Measurements from ENCODE around the gene MUC21. TPM values are rescaled to one million over a fixed set of nuclear protein-coding genes. Genes with fewer than 3 reads are reported as not detected.
"Not testable (repeated sequence)": the region's sequence is repeated elsewhere in the genome, so short reads cannot be mapped to it uniquely, and the experiment has no call there.

MUC21 gene
- total RNA-seq, 1 experiment from 2014 or later, result not detected

DNA sequence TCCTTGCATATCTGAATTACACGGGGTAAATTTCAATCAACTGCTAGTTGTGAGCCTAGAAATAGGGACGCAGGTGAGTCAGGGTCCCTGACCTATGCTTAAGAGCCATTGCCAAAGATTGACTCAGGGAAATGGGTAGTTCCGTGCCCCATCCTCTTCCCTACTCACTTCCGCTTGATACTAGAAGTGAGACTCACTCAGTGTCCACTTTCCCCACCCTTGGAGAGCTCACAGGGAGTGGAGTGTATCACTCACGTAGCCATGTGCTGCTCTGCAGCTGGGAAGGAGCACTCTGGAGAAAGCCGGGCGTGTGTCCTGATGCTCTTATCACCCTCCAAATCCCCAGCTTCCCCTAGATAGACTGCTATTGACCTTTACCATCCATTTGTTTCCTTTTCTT lies 26.2 kb downstream of the MUC21 start:
- H3K27me3 ChIP-seq (ENCODE audit: control insufficient read depth, insufficient read depth, low read length), result no peaks in the 10 kb centered on the region
- no peaks in the 10 kb centered on the region for H3K36me3 ChIP-seq (replicated peaks; ENCODE audit: control insufficient read depth, insufficient read depth, low read length)
- DNase-seq, result no peak
- no peak overlapping the region for H3K4me3 ChIP-seq (ENCODE audit: insufficient read depth, low read depth, low read length)

DNA sequence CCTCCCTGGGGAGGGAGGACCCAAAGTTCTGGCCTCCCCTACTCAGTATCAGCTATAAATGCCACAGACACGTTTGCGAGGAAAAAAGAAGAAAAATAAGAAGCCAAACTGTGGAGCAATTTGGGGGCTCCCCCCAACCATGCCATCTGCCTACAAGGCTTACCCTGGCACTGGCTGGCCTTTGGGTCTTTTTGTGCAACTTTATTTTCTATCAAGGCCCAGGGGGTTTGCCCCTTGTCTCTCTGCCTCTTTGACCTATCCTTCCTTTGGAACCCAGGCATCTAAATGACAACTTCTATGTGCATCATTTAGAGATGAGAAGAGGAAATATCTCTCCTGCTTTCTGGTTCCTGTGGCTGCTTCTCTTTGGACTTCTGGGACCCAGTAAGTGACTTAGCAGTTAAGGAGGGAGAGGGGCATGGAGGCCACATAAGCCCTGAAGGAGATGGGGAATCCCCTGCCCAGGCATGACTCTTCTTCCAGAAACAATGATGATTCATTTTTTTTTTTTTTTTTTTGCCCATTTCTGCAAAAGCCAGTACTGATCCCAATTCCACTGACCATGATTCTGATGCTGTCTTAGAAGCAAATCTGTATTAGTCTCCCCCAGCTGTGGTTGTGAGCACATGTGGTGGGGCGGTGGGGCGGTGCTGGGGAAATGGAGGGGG lies 27.0 kb downstream of the MUC21 start, which contains the start of gene MUC22:
MUC22 (plus strand) TSS at position 82 of the 668 bp plus-strand sequence; CDS start at position 315, 233 bp downstream.
- Histone ChIP-seq H3K4me3 (ENCODE audit: insufficient read depth, low read depth, low read length) (no peak within 1 kb of the TSS), H3K27me3 (ENCODE audit: control insufficient read depth, insufficient read depth, low read length) (no peaks in the 10 kb centered on the region), H3K36me3 (replicated peaks; ENCODE audit: control insufficient read depth, insufficient read depth, low read length) (no peaks in the 10 kb centered on the region)
- DNase-seq, result no peak

DNA sequence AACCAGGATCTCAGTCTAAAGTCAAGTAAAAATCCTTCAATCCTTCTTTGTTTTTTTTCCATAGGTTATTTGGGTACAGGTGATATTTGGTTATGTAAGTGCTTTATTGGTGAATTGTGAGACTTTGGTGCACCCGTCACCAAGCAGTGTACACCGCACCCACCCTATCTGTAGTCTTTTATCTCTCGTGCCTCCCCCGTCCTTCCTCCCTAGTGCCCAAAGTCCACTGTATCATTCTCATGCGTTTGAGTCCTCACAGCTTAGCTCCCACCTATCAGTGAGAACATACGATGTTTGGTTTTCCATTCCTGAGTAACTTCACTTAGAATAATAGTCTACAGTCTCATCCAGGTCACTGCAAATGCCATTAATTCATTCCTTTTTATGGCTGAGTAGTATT lies 27.6 kb downstream of the MUC21 start:
- Histone ChIP-seq H3K36me3 (replicated peaks; ENCODE audit: control insufficient read depth, insufficient read depth, low read length) (no peaks in the 10 kb centered on the region), H3K4me3 (ENCODE audit: insufficient read depth, low read depth, low read length) (no peak overlapping the region), H3K27me3 (ENCODE audit: control insufficient read depth, insufficient read depth, low read length) (no peaks in the 10 kb centered on the region)
- no peak for DNase-seq

DNA sequence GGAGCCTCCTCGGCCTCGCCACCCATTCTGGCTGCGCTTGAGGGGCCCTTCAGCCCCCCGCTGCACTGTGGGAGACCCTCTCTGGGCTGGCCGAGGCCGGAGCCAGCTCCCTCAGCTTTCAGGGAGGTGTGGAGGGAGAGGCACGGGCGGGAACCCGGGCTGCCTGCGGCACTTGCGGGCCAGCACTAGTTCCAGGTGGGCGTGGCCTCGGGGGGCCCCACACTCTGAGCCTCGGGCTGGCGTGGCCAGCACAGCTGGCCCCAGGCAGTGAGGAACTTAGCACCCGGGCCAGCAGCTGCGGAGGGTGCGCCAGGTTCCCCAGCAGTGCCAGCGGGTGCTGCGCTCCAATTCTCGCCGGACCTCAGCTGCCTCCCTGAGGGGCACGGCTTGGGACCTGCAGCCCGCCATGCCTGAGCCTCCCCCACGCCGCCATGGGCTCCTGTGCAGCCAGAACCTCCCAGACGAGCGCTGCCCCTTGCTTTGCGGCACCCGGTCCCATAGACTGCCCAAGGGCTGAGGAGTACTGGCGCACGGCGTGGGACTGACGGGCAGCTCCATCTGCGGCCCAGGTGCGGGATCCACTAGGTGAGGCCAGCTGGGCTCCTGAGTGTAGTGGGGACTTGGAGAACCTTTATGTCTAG lies 33.3 kb downstream of the MUC21 start:
- Histone ChIP-seq H3K36me3 (replicated peaks; ENCODE audit: control insufficient read depth, insufficient read depth, low read length) (no peaks in the 10 kb centered on the region), H3K4me3 (ENCODE audit: insufficient read depth, low read depth, low read length) (no peak overlapping the region), H3K27me3 (ENCODE audit: control insufficient read depth, insufficient read depth, low read length) (no peaks in the 10 kb centered on the region)
- no peak for DNase-seq

DNA sequence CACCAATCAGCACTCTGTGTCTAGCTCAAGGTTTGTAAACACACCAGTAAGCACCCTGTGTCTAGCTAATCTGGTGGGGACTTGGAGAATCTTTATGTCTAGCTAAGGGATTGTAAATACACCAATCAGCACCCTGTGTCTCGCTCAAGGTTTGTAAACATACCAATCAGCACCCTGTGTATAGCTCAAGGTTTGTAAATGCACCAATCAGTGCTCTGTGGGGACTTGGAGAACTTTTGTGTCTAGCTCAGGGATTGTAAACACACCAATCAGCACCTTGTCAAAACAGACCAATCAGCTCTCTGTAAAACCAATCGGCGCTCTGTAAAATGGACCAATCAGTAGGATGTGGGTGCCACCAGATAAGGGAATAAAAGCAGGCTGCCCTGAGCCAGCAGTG lies 33.9 kb downstream of the MUC21 start:
- not testable (repeated sequence) for DNase-seq; H3K4me3 ChIP-seq (ENCODE audit: insufficient read depth, low read depth, low read length); H3K36me3 ChIP-seq (replicated peaks; ENCODE audit: control insufficient read depth, insufficient read depth, low read length); H3K27me3 ChIP-seq (ENCODE audit: control insufficient read depth, insufficient read depth, low read length)

DNA sequence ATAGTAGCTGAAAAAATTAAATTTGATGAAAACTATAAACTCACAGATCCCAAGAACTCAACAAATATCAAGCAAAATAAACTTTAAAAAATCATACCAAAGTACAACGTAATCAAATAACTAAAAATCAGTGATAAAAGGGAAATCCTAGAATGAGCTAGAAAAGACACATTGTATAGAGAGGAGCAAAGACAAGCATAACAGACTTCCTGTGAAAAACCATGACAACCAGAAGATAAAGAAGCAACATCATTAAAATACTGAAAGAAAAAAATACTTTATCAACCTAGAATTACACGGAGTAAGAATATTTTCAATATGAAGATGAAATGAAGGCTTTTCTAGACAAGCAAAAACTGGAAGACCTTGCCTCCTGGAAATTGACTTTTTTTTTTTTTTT lies 36.5 kb downstream of the MUC21 start:
- DNase-seq, result no peak
- Histone ChIP-seq H3K4me3 (ENCODE audit: insufficient read depth, low read depth, low read length) (no peak overlapping the region), H3K36me3 (replicated peaks; ENCODE audit: control insufficient read depth, insufficient read depth, low read length) (no peaks in the 10 kb centered on the region), H3K27me3 (ENCODE audit: control insufficient read depth, insufficient read depth, low read length) (no peaks in the 10 kb centered on the region)

DNA sequence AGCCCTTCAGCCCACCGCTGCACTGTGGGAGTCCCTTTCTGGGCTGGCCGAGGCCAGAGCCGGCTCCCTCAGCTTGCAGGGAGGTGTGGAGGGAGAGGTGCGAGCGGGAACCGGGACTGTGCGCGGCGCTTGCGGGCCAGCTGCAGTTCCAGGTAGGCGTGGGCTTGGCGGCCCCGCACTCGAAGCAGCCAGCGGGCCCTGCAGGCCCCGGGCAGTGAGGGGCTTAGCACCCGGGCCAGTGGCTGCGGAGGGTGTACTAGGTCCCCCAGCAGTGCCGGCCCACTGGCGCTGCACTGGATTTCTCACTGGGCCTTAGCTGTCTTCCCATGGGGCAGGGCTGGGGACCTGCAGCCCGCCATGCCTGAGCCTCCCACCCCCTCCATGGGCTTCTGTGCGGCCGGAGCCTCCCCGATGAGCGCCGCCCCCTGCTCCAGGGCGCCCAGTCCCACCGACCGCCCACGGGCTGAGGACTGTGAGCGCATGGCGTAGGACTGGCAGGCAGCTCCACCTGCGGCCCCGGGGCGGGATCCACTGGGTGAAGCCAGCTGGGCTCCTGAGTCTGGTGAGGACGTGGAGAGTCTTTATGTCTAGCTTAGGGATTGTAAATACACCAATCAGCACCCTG lies 37.2 kb downstream of the MUC21 start:
- DNase-seq; H3K4me3 ChIP-seq (ENCODE audit: insufficient read depth, low read depth, low read length); H3K36me3 ChIP-seq (replicated peaks; ENCODE audit: control insufficient read depth, insufficient read depth, low read length); H3K27me3 ChIP-seq (ENCODE audit: control insufficient read depth, insufficient read depth, low read length): not testable (repeated sequence)

DNA sequence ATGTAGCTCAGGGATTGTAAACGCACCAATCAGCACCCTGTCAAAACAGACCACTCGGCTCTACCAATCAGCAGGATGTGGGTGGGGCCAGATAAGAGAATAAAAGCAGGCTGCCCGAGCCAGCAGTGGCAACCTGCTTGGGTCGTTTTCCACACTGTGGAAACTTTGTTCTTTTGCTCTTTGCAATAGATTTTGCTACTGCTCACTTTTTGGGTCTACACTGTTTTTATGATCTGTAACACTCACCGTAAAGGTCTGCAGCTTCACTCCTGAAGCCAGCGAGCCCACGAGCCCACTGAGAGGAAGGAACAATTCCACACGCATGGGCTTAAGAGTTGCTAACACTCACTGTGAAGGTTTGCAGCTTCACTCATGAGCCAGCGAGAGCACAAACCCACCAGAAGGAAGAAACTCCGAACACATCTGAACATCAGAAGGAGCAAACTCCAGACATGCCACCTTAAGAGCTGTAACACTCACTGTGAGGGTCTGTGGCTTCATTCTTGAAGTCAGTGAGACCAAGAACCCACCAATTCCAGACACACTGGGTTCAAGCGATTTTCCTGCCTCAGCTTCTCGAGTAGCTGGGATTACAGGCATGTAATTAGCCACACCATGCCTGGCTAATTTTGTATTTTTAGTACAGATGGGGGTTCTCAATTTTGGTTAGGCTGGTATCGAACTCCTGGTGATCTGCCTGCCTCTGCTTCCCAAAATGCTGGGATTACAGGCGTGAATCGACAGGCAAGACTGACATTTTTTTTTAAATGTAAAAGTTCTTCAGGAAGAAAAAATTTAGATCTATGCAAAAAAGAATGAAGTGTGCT lies 38.4 kb downstream of the MUC21 start:
- H3K36me3 ChIP-seq (replicated peaks; ENCODE audit: control insufficient read depth, insufficient read depth, low read length); H3K4me3 ChIP-seq (ENCODE audit: insufficient read depth, low read depth, low read length); DNase-seq; H3K27me3 ChIP-seq (ENCODE audit: control insufficient read depth, insufficient read depth, low read length): not testable (repeated sequence)

DNA sequence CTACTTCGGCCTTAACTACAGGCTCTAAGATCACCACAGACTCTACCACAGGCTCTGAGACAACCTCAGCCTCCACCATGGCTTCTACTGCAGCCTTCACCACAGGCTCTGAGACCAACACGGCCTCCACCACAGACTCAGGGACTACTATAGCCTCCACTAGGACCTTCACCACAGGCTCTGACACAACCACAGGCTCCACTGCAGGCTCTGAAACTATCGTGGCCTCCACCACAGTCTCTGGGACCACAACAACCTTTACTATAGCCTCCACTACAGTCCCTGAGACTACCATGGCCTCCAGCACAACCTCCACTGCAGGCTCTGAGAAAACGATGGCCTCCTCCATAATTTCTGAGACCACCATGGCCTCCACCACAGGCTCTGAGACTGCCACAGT lies 42.1 kb downstream of the MUC21 start:
- no peaks in the 10 kb centered on the region for H3K36me3 ChIP-seq (replicated peaks; ENCODE audit: control insufficient read depth, insufficient read depth, low read length)
- no peak overlapping the region for H3K4me3 ChIP-seq (ENCODE audit: insufficient read depth, low read depth, low read length)
- H3K27me3 ChIP-seq (ENCODE audit: control insufficient read depth, insufficient read depth, low read length), result no peaks in the 10 kb centered on the region
- DNase-seq, result no peak

DNA sequence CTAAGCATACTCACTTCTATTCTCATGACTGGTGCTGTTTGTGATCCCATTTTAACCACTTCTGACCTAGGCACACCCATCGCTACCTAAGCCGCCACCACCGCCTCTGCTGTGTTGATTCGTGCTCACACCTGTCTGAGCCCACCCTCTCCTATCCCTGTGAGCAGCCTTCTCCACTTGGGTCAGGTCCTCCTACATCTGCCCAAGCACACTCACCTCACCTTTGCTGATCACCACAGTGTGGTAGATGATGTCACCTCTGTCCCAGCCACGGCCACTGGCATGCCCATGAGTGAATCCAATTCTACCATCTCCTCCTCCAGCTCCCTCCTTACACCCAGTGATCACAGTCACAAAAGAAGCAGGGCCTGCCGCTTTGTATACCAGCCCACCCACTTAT lies 47.6 kb downstream of the MUC21 start:
- Histone ChIP-seq H3K36me3 (replicated peaks; ENCODE audit: control insufficient read depth, insufficient read depth, low read length) (no peaks in the 10 kb centered on the region), H3K27me3 (ENCODE audit: control insufficient read depth, insufficient read depth, low read length) (no peaks in the 10 kb centered on the region), H3K4me3 (ENCODE audit: insufficient read depth, low read depth, low read length) (no peak overlapping the region)
- DNase-seq, result no peak

DNA sequence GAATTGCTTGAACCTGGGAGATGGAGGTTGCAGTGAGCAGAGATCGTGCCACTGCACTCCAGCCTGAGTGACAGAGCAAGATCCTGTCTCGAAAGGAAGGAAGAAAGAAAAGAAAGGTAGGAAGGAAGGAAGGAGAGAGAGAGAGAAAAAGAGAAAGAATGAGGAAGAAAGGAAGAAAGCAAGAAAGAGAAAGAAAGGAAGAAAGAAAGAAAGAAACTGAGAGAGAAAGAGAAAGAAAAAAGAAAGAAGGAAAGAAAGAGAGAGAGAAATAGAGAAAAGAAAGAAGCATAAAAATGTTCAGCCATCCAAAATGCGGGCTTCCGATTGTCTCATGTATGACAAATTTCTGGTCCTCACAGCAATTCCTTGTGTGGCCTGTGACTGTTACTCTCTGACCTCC lies 49.6 kb downstream of the MUC21 start:
- Histone ChIP-seq H3K27me3 (ENCODE audit: control insufficient read depth, insufficient read depth, low read length) (no peaks in the 10 kb centered on the region), H3K36me3 (replicated peaks; ENCODE audit: control insufficient read depth, insufficient read depth, low read length) (no peaks in the 10 kb centered on the region), H3K4me3 (ENCODE audit: insufficient read depth, low read depth, low read length) (no peak overlapping the region)
- no peak for DNase-seq

DNA sequence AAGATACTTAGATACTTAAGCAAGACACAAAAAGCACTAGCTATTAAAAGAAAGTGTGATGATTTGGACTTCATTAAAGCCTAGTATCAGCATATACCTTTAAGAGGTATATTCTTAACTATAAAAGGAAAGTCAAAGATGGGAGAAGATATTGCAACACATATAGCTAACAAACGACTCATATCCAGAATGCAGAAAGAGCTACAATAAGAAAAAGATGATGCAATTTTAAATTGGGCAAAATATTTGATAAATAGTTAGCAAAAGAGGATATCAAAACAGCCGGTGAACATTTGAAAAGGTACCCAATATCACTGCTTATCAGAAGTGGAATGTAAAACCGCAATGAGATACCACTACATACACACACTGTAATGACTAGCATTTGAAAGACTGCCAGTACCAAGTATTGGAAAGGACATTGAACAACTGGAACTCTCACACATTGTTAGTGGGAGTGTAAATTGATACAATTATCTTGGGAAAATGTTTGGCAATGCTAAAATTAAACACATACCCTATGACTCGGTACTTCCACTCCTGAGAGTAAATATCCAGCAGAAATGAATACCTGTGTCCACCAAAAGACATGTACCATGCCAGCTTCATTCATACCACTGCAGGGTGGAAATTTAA lies 52.5 kb downstream of the MUC21 start:
- no peaks in the 10 kb centered on the region for H3K27me3 ChIP-seq (ENCODE audit: control insufficient read depth, insufficient read depth, low read length)
- DNase-seq, result no peak
- H3K36me3 ChIP-seq (replicated peaks; ENCODE audit: control insufficient read depth, insufficient read depth, low read length), result no peaks in the 10 kb centered on the region
- no peak overlapping the region for H3K4me3 ChIP-seq (ENCODE audit: insufficient read depth, low read depth, low read length)

DNA sequence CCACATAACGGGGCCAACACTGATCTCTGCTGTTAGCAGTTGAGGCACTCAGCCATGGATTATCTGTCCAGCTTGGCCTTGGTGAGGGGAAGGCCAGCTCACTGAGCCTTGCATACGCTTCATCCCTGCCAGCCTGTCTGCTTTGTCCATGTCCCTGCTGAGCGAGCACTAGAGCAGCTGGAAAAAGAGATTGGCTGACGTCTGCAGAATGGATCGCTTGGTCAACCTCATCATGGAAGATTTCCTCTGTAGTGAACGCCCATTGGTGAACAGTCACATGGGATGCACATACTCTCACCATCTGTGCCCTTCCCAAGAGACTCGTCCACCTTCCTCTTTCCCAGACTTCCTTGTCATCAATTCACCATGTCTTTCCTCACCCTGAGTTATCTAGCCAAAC lies 53.7 kb downstream of the MUC21 start:
- Histone ChIP-seq H3K27me3 (ENCODE audit: control insufficient read depth, insufficient read depth, low read length) (no peaks in the 10 kb centered on the region), H3K36me3 (replicated peaks; ENCODE audit: control insufficient read depth, insufficient read depth, low read length) (no peaks in the 10 kb centered on the region), H3K4me3 (ENCODE audit: insufficient read depth, low read depth, low read length) (no peak overlapping the region)
- DNase-seq, result no peak

DNA sequence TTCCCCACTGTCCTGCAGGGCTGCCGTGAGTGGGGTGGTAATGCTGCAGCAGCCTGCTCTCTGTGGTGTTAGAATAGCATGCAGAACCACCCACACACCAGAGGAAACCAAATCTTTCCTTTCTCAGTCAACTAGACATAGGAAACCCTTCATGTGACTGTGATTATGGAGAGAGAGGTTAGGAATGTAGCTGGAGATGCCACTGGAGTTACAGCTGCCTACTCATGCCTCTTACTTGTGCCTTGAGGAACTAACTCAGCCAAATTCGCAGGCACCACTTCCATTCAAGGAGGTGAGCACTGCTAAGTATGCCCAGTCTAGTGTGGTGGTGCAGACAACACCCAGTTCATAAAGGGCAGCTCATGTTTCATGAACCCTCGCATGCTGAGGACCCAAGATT lies 54.2 kb downstream of the MUC21 start:
- no peaks in the 10 kb centered on the region for H3K27me3 ChIP-seq (ENCODE audit: control insufficient read depth, insufficient read depth, low read length)
- H3K36me3 ChIP-seq (replicated peaks; ENCODE audit: control insufficient read depth, insufficient read depth, low read length), result no peaks in the 10 kb centered on the region
- DNase-seq, result no peak
- no peak overlapping the region for H3K4me3 ChIP-seq (ENCODE audit: insufficient read depth, low read depth, low read length)

All from H7 (cell line).